Measurements from ENCODE around the gene PRDM2. TPM values are rescaled to one million over a fixed set of nuclear protein-coding genes. Genes with fewer than 3 reads are reported as not detected.

The PRDM2 gene
- total RNA-seq, 2 donors from 2014 or later = 29.3 to 30.0 TPM

DNA sequence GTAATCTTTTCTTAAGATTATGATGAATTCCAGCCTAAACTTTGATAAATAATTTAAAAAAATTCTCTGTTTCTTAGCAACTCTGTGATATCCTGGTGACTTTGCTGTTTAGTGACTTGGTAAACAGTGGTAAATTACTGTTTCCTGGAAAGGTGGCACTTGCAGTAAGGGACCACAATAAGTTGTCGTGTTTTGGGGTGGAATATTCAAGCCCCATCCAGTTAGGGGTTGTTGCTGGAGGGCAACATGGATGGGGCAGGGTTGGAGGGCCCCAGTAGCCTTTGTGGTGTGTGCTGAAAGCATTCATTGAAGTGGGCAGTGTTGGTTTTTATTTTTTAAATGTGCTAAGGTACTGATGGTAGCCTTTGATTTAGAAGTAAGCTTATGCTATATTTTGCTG lies 30.3 kb downstream of the PRDM2 start:
- peak overlapping the region; percentile 47 for H3K27ac ChIP-seq
- intact Hi-C loops (cut with DNase I) = no loop called here
- H3K4me3 ChIP-seq = no peak overlapping the region
- no peak for DNase-seq
- peak overlapping the region in 1 of 2 donors; percentile 6 for H3K9ac ChIP-seq (ENCODE audit: low read depth in 2 of 2, low read length in 2 of 2)
- TF ChIP-seq, protein P1, sequence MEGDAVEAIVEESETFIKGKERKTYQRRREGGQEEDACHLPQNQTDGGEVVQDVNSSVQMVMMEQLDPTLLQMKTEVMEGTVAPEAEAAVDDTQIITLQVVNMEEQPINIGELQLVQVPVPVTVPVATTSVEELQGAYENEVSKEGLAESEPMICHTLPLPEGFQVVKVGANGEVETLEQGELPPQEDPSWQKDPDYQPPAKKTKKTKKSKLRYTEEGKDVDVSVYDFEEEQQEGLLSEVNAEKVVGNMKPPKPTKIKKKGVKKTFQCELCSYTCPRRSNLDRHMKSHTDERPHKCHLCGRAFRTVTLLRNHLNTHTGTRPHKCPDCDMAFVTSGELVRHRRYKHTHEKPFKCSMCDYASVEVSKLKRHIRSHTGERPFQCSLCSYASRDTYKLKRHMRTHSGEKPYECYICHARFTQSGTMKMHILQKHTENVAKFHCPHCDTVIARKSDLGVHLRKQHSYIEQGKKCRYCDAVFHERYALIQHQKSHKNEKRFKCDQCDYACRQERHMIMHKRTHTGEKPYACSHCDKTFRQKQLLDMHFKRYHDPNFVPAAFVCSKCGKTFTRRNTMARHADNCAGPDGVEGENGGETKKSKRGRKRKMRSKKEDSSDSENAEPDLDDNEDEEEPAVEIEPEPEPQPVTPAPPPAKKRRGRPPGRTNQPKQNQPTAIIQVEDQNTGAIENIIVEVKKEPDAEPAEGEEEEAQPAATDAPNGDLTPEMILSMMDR (IDR thresholded peaks at IDR 0.05) = no peak
- H3K27me3 ChIP-seq = no peaks in the 10 kb centered on the region
- no peaks in the 10 kb centered on the region for H3K36me3 ChIP-seq
- no peaks in the 10 kb centered on the region for H3K4me1 ChIP-seq
- no peaks in the 10 kb centered on the region for H3K9me3 ChIP-seq

DNA sequence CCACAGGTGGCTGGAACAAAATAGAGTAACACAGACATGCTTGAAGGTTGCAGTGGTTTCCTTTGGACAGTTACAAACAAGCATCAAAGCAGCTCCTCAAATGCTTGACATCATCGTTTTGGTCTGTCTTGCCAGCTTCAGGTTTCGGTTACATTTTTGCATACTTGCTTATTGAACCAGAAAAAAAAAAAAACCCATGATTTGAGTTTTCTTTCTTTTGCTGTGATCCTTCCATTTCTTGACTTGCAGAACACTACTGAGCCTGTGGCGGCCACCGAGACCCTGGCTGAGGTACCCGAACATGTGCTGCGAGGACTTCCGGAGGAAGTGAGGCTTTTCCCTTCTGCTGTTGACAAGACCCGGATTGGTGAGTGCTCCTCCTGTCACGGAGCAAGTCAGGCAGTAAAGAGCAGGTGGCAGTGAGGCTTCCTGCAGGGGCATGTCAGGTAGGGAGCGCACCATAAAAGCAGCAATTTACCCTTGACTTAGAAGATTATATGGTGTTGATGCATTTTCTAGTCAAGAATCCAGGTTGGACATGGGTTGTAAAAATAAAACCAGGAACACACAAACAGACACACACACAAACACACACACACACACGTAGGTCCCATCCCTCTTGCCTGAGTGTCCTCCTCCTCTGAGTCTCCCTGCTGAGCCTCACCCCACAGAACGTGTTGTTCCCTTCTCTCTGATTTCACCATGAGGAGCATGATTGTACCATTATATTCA lies 30.9 kb downstream of the PRDM2 start:
- H3K27me3 ChIP-seq = no peaks in the 10 kb centered on the region
- TF ChIP-seq, protein P1 (IDR thresholded peaks at IDR 0.05) = no peak
- no peak overlapping the region for H3K4me3 ChIP-seq
- DNase-seq = peak; percentile 62
- H3K36me3 ChIP-seq = no peaks in the 10 kb centered on the region
- no peaks in the 10 kb centered on the region for H3K9me3 ChIP-seq
- intact Hi-C loops (cut with DNase I) = no loop called here
- peak overlapping the region in 1 of 2 donors; percentile 6 for H3K9ac ChIP-seq (ENCODE audit: low read depth in 2 of 2, low read length in 2 of 2)
- peak overlapping the region; percentile 47 for H3K27ac ChIP-seq
- no peaks in the 10 kb centered on the region for H3K4me1 ChIP-seq

DNA sequence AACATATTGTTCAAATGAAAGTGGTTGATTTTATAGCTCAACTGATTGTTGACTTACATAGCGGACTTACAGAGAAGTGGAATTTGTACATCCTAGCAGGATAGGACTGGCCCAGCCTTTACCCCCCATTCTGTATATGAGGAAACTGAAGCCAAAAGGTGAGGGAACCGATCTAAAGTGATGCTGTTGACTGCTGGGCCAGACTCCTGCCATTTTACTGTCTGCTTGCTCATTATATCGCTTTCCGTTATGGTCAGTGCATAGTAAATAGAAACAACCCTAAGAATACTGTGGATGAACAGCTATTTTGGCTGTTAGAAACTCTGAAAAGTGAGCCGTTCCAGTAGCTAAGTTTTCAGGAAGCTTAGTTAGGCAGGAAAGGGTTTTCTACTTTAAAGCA lies 31.9 kb downstream of the PRDM2 start:
- Histone ChIP-seq H3K9ac (ENCODE audit: low read depth in 2 of 2, low read length in 2 of 2) (no peak overlapping the region), H3K9me3 (no peaks in the 10 kb centered on the region), H3K27ac (peak overlapping the region; percentile 47), H3K27me3 (no peaks in the 10 kb centered on the region), H3K36me3 (no peaks in the 10 kb centered on the region), H3K4me1 (no peaks in the 10 kb centered on the region), H3K4me3 (no peak overlapping the region)
- no peak for DNase-seq
- intact Hi-C loops (cut with DNase I) = no loop called here
- TF ChIP-seq, protein P1 (IDR thresholded peaks at IDR 0.05) = no peak

DNA sequence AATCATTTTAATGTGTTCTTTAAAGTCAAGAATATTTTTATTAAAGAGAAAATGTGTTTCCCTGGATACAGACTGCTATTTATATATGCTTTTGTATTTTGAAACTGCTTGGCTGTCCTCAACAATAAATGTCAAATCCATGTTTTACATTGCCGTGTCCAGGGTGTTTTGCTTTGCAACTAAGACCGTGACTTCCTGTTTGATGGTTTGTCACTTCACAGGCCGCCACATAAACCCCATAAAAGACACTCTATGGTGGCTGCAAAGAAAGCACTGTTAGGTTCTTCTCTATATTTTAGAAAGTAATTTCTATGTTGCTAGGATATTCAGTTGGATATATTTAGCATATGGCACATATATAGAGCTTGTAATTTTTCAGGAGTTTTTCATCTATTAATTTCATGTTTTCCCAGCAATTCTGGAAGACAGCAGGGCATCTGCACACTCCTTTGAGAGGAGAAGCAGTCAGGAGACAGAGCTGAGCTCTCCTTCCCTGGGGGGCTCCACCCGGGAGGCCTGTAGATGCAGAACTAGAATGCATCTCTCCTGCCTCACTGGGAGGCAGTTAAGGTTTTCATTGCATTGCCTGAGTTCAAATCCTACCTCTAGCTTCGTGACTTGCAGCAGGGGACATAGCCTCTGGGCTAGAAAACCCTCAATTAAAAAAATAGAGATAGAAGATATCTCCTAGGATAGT lies 33.1 kb downstream of the PRDM2 start:
- TF ChIP-seq, protein P1 (IDR thresholded peaks at IDR 0.05) = no peak
- no peak overlapping the region for H3K27ac ChIP-seq

DNA sequence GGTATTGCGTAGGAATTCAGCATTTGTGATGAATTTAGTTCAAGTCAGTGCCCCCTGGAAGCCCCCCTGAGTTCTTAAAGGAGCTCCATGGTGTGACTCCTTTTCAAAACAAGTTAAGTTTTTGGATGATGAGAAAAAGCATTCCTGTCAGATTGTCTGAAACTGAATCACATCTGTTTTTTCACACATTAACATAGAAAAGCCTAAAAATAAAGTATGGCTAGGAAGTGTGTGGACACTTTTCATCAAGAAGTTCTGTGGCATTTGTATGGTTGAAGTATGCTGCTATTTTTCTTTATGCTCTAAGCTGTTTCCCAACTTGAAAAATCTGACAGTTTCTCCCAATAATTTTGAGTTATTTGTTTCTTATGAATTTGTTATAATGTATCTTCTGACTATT lies 33.7 kb downstream of the PRDM2 start:
- H3K4me1 ChIP-seq = no peaks in the 10 kb centered on the region
- TF ChIP-seq, protein P1 (IDR thresholded peaks at IDR 0.05) = no peak
- no peaks in the 10 kb centered on the region for H3K9me3 ChIP-seq
- no peak for DNase-seq
- H3K36me3 ChIP-seq = no peaks in the 10 kb centered on the region
- intact Hi-C loops (cut with DNase I) = no loop called here
- H3K27ac ChIP-seq = no peak overlapping the region
- H3K27me3 ChIP-seq = no peaks in the 10 kb centered on the region
- H3K4me3 ChIP-seq = no peak overlapping the region
- no peak overlapping the region for H3K9ac ChIP-seq (ENCODE audit: low read depth in 2 of 2, low read length in 2 of 2)

More for the DNA sequence above, 33.1 kb downstream of the PRDM2 start:
- DNase-seq = no peak
- no peaks in the 10 kb centered on the region for H3K27me3 ChIP-seq
- no peaks in the 10 kb centered on the region for H3K36me3 ChIP-seq
- no peaks in the 10 kb centered on the region for H3K9me3 ChIP-seq
- H3K4me1 ChIP-seq = no peaks in the 10 kb centered on the region
- H3K4me3 ChIP-seq = no peak overlapping the region
- no peak overlapping the region for H3K9ac ChIP-seq (ENCODE audit: low read depth in 2 of 2, low read length in 2 of 2)
- intact Hi-C loops (cut with DNase I) = no loop called here

Data from colonic mucosa (tissue), 4 donors.